SK-N-MC (cell line): ENCODE measurements around the gene HSDL1.

ENCODE experiments used
- DNase-seq: peaks from one replicate; pipeline ENCODE4 v3.0.0-alpha.2; 2011; ENCODE audit warnings: low read depth, low spot score
- H3K27ac ChIP-seq: fragments of 200-600 bp; sonication (generic); 2 replicates; pipeline ENCODE4 v1.5.1; 2016; ENCODE audit warnings: mixed run types
- H3K36me3 ChIP-seq: fragments of 200-600 bp; sonication (generic); 2 replicates; pipeline ENCODE4 v1.6.1; 2017; ENCODE audit warnings: antibody characterized with exemption, low read length, mixed read lengths; ENCODE audit not compliant: insufficient read depth
- H3K4me3 ChIP-seq: fragments of 200-600 bp; sonication (generic); 2 replicates; pipeline ENCODE4 v1.5.1; 2016
- H3K9ac ChIP-seq: fragments of 200-600 bp; sonication (generic); 2 replicates; pipeline ENCODE4 v1.8.0; 2017; ENCODE audit warnings: mixed run types, mixed read lengths; ENCODE audit not compliant: insufficient read length
- H3K9me3 ChIP-seq: fragments of 200-600 bp; sonication (generic); 2 replicates; pipeline ENCODE4 v1.6.1; 2017; ENCODE audit warnings: low read depth, mild to moderate bottlenecking, antibody characterized with exemption, low read length, moderate library complexity, mixed read lengths
- EZH2 ChIP-seq: fragments of 200-600 bp; sonication (generic); IDR thresholded peaks from one replicate; pipeline ENCODE4 v1.6.1; 2017; ENCODE audit warnings: antibody characterized with exemption
- FOXP2 ChIP-seq: optimal IDR thresholded peaks from 2 replicates; pipeline ENCODE3; 2011; ENCODE audit warnings: mild to moderate bottlenecking, moderate library complexity; ENCODE audit not compliant: insufficient read depth; ENCODE audit errors: extremely low read length, control extremely low read depth
- POLR2AphosphoS5 ChIP-seq: IDR thresholded peaks from 2 replicates; pipeline ENCODE4 v1.6.1; 2012; ENCODE audit warnings: mild to moderate bottlenecking, low read depth, low read length, borderline replicate concordance

The HSDL1 gene

DNA sequence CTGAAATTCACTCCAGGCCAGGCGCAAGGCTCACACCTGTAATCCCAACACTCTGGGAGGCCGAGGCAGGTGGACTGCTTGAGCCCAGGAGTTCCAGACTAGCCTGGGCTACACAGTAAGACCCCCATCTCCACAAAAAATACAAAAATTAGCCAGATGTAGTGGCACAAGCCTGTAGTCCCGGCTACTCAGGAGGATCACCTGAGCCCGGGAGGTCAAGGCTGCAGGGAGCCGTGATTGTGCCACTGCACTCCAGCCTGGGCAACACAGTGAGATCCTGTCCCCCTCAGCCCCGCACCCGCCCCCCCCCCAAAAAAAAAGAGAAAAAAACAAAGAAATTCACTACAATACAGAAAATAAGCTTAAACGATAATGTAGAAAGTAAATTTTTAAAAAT lies 59.7 kb downstream of the HSDL1 start:
- no peak overlapping the region for H3K27ac ChIP-seq
- H3K4me3 ChIP-seq, result no peak overlapping the region
- peaks cover 6% of the 10 kb centered on the region; the same call in 1 of the 2 replicates for H3K36me3 ChIP-seq

GRCh38 chr16:84084570-84085270 lies 60.3 kb downstream of the HSDL1 start:
- no peak for DNase-seq
- H3K9ac ChIP-seq, result no peak overlapping the region
- H3K27ac ChIP-seq, result no peak overlapping the region
- no peak overlapping the region for H3K4me3 ChIP-seq
- H3K36me3 ChIP-seq, result peaks cover 6% of the 10 kb centered on the region; the same call in 1 of the 2 replicates
- TF ChIP-seq FOXP2, result no peak
- no peaks in the 10 kb centered on the region for H3K9me3 ChIP-seq

More for the DNA sequence above, 59.7 kb downstream of the HSDL1 start:
- Histone ChIP-seq H3K9ac (no peak overlapping the region), H3K9me3 (no peaks in the 10 kb centered on the region)
- TF ChIP-seq POLR2AphosphoS5, result no peak
- no peak for TF ChIP-seq FOXP2
- TF ChIP-seq EZH2, result no peak
- no peak for DNase-seq

GRCh38 chr16:84082835-84083569 lies 62.0 kb downstream of the HSDL1 start:
- no peak for TF ChIP-seq POLR2AphosphoS5
- TF ChIP-seq FOXP2, result no peak
- no peak for TF ChIP-seq EZH2
- Histone ChIP-seq H3K4me3 (no peak overlapping the region), H3K27ac (no peak overlapping the region), H3K36me3 (peaks cover 9% of the 10 kb centered on the region; the same call in 1 of the 2 replicates), H3K9ac (no peak overlapping the region), H3K9me3 (no peaks in the 10 kb centered on the region)
- no peak for DNase-seq

GRCh38 chr16:84082110-84082509 lies 62.9 kb downstream of the HSDL1 start:
- H3K27ac ChIP-seq, result no peak overlapping the region
- no peaks in the 10 kb centered on the region for H3K9me3 ChIP-seq
- no peak for DNase-seq
- H3K4me3 ChIP-seq, result no peak overlapping the region
- H3K36me3 ChIP-seq, result peaks cover 9% of the 10 kb centered on the region; the same call in 1 of the 2 replicates
- TF ChIP-seq EZH2 (no peak), FOXP2 (no peak), POLR2AphosphoS5 (no peak)
- no peak overlapping the region for H3K9ac ChIP-seq

GRCh38 chr16:84081446-84081989 lies 63.5 kb downstream of the HSDL1 start:
- Histone ChIP-seq H3K4me3 (no peak overlapping the region), H3K9me3 (no peaks in the 10 kb centered on the region), H3K36me3 (peaks cover 9% of the 10 kb centered on the region; the same call in 1 of the 2 replicates), H3K27ac (no peak overlapping the region), H3K9ac (no peak overlapping the region)
- no peak for TF ChIP-seq FOXP2
- TF ChIP-seq EZH2, result no peak
- no peak for DNase-seq

DNA sequence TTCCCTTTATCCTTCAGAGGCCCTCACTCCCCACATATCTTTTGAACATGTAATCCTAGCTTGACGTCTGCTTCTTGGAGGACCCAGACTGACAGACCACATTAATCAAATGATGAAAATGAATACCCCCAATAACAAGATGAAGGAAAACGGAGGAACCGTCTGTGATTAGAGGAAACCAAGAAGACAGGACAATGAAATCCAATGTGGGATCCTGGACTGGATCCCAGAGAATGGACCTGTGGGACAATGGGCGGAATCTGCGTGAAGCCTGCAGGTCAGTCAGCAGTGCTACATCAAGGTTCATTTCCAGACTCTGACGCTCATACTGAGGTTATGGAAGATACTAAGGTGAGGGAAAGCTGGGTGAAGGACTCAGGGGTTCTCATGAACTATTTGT lies 64.2 kb downstream of the HSDL1 start:
- TF ChIP-seq POLR2AphosphoS5, result no peak
- TF ChIP-seq FOXP2, result no peak
- TF ChIP-seq EZH2, result no peak
- Histone ChIP-seq H3K9me3 (no peaks in the 10 kb centered on the region), H3K36me3 (peaks cover 9% of the 10 kb centered on the region; the same call in 1 of the 2 replicates), H3K9ac (no peak overlapping the region), H3K4me3 (no peak overlapping the region), H3K27ac (no peak overlapping the region)
- no peak for DNase-seq

DNA sequence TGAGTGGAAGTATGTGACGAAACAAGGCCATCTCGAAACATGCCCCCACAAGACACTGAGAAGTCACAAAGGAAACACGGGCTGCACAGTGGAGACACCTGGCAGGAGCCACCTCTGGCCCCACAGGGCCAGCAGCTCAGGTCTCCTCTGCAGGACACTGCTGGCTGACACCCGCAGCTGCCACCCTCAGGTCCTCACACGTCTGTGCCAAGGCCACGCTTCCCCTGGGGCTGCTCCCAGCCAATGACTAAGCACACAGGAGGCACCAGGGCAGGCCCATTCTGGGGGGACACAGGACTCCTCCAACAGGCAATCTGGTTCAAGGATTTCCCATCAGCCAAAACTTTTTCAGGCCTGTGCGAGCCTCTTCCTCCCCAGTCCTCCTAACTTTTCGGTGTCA lies 64.6 kb downstream of the HSDL1 start:
- Histone ChIP-seq H3K27ac (no peak overlapping the region), H3K9me3 (no peaks in the 10 kb centered on the region), H3K9ac (no peak overlapping the region), H3K36me3 (peaks cover 12% of the 10 kb centered on the region; the same call in 1 of the 2 replicates), H3K4me3 (no peak overlapping the region)
- no peak for DNase-seq
- TF ChIP-seq EZH2 (no peak), FOXP2 (no peak), POLR2AphosphoS5 (no peak)

DNA sequence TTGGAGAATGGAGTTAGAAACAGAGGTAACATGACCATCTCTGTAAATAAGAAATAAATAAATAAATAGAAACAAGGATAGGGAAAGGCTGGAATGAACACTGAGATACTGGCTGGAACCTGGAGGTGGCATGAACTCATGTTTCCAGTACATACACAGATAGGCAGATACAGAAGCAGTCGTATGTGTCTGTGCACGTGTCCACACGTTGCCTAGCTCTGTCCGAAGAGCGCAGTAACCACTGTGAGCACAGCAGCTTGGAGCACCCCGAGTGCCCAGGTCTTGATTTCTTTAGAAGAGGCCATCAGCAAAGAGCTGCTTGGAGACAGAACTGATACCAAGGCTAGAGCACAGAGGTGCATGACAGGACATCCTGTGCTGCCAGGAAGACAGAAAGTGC lies 65.3 kb downstream of the HSDL1 start:
- TF ChIP-seq POLR2AphosphoS5, result no peak
- TF ChIP-seq EZH2, result no peak
- no peak for TF ChIP-seq FOXP2
- Histone ChIP-seq H3K4me3 (no peak overlapping the region), H3K9ac (no peak overlapping the region), H3K9me3 (no peaks in the 10 kb centered on the region), H3K27ac (no peak overlapping the region), H3K36me3 (peaks cover 12% of the 10 kb centered on the region; the same call in 1 of the 2 replicates)
- DNase-seq, result no peak
